HG03521 (cell line): ENCODE measurements around the gene PARP16.
"Not testable (repeated sequence)": the region's sequence is repeated elsewhere in the genome, so short reads cannot be mapped to it uniquely, and the experiment has no call there.

Experiments used
- ATAC-seq: cut with Tn5 transposase; IDR thresholded peaks from one replicate; pipeline ENCODE4 v1.9.1; 2021; ENCODE audit warnings: mild to moderate bottlenecking, moderate library complexity; ENCODE audit not compliant: unreplicated experiment

PARP16 gene

GRCh38 chr15:65245096-65245856 is 41.4 kb downstream of the PARP16 start:
- ATAC-seq = no peak

- ATAC-seq = no peak
These were observed 42.0 kb downstream of the PARP16 start for GRCh38 chr15:65244638-65245037.

GRCh38 chr15:65236443-65236842 is 50.2 kb downstream of the PARP16 start:
- ATAC-seq = not testable (repeated sequence)

GRCh38 chr15:65233696-65234095 is 53.0 kb downstream of the PARP16 start:
- ATAC-seq = no peak

- no peak for ATAC-seq
These were observed 54.2 kb downstream of the PARP16 start for GRCh38 chr15:65232520-65232919.

GRCh38 chr15:65231306-65231705 is 55.4 kb downstream of the PARP16 start:
- ATAC-seq = no peak

GRCh38 chr15:65226901-65227300 is 59.8 kb downstream of the PARP16 start:
- not testable (repeated sequence) for ATAC-seq

GRCh38 chr15:65226221-65226620 is 60.5 kb downstream of the PARP16 start:
- ATAC-seq = no peak

- ATAC-seq = no peak
These were observed 62.7 kb downstream of the PARP16 start for GRCh38 chr15:65223996-65224395.

- ATAC-seq = no peak
These were observed 63.8 kb downstream of the PARP16 start for GRCh38 chr15:65222891-65223290.

GRCh38 chr15:65221697-65222096 is 65.0 kb downstream of the PARP16 start:
- no peak for ATAC-seq

GRCh38 chr15:65219137-65219536 is 67.5 kb downstream of the PARP16 start:
- ATAC-seq = no peak

- no peak for ATAC-seq
These were observed 68.9 kb downstream of the PARP16 start for GRCh38 chr15:65217526-65218482.

- ATAC-seq = no peak
These were observed 71.2 kb downstream of the PARP16 start for GRCh38 chr15:65215496-65215895.

- ATAC-seq = no peak
These were observed 72.7 kb downstream of the PARP16 start for GRCh38 chr15:65214010-65214409.

GRCh38 chr15:65213241-65213640 is 73.4 kb downstream of the PARP16 start:
- no peak for ATAC-seq

- no peak for ATAC-seq
These were observed 74.6 kb downstream of the PARP16 start for GRCh38 chr15:65212097-65212496.

GRCh38 chr15:65211482-65211982 is 75.2 kb downstream of the PARP16 start:
- ATAC-seq = no peak

GRCh38 chr15:65210770-65211481 is 75.8 kb downstream of the PARP16 start, which contains the start of gene CILP:
CILP (minus strand) TSS chr15:65211473; CDS start chr15:65209755, 1,718 bp downstream.
- ATAC-seq = no peak

GRCh38 chr15:65209701-65210643 is 76.7 kb downstream of the PARP16 start:
- ATAC-seq = no peak
